HepG2 (cell line): ENCODE results near the gene SDK2. TPM values are rescaled to one million over a fixed set of nuclear protein-coding genes. Genes with fewer than 3 reads are reported as not detected.

Source experiments
- GPN1 ChIP-seq: sonication (generic); formaldehyde crosslinking; IDR thresholded peaks from 2 replicates; pipeline ENCODE4 v1.5.1; 2020; ENCODE audit warnings: missing genetic modification reagents, borderline replicate concordance
- HDAC1 ChIP-seq: sonication (generic); formaldehyde crosslinking; IDR thresholded peaks from 2 replicates; pipeline ENCODE4 v1.5.1; 2020; ENCODE audit warnings: mild to moderate bottlenecking, missing genetic modification reagents
- HMG20A ChIP-seq: IDR thresholded peaks from 2 replicates; pipeline ENCODE4 v1.6.1; 2016; ENCODE audit warnings: borderline replicate concordance
- HNF1B ChIP-seq: sonication (generic); formaldehyde crosslinking; IDR thresholded peaks from 2 replicates; pipeline ENCODE4 v1.5.1; 2020; ENCODE audit warnings: mild to moderate bottlenecking, moderate library complexity, missing genetic modification reagents
- JDP2 ChIP-seq: sonication (generic); formaldehyde crosslinking; IDR thresholded peaks from 2 replicates; pipeline ENCODE4 v1.8.1; 2022; ENCODE audit warnings: missing genetic modification reagents, borderline replicate concordance
- KAT2B ChIP-seq: fragments of 150-350 bp; IDR thresholded peaks from 2 replicates; pipeline ENCODE4 v1.6.1; 2014; ENCODE audit warnings: low read depth, low read length, borderline replicate concordance
- KLF15 ChIP-seq: sonication (generic); formaldehyde crosslinking; IDR thresholded peaks from 2 replicates; pipeline ENCODE4 v1.8.1; 2023; ENCODE audit warnings: borderline replicate concordance, mild to moderate bottlenecking, inconsistent platforms, missing genetic modification reagents, mixed read lengths
- TGIF2 ChIP-seq: IDR thresholded peaks from 2 replicates; pipeline ENCODE4 v1.6.1; 2016; ENCODE audit warnings: control low read depth, missing compliant biosample characterization
- UBTF ChIP-seq: sonication (generic); formaldehyde crosslinking; IDR thresholded peaks from 2 replicates; pipeline ENCODE4 v1.4.0; 2020; ENCODE audit warnings: mild to moderate bottlenecking, missing genetic modification reagents
- ZBTB10 ChIP-seq: sonication (generic); formaldehyde crosslinking; IDR thresholded peaks from 2 replicates; pipeline ENCODE4 v1.4.0; 2020; ENCODE audit warnings: missing genetic modification reagents, borderline replicate concordance
- ZNF451 ChIP-seq: sonication (generic); formaldehyde crosslinking; IDR thresholded peaks from 2 replicates; pipeline ENCODE4 v1.5.0; 2020; ENCODE audit warnings: mild to moderate bottlenecking, missing genetic modification reagents
- ZNF562 ChIP-seq: sonication (generic); formaldehyde crosslinking; IDR thresholded peaks from 2 replicates; pipeline ENCODE4 v1.8.0; 2022; ENCODE audit warnings: missing genetic modification reagents, borderline replicate concordance
- ZNF598 ChIP-seq: sonication (generic); formaldehyde crosslinking; IDR thresholded peaks from 2 replicates; pipeline ENCODE4 v1.5.1; 2020; ENCODE audit warnings: mild to moderate bottlenecking, missing genetic modification reagents, borderline replicate concordance
- polyA plus RNA-seq, 8 experiments: library from polyadenylated mRNA; depleted of rRNA in 3 of 8; stranded (reverse) in 7 of 8; unstranded in 1 of 8; fragments of >200 nt; fragmentation: Illumina TruSeq in 4 of 8; extraction: Trizol in 4 of 8; gene quantifications; 2 replicates each; pipeline versions ENCODE4 v1.2.1 to v1.2.3, GENCODE V29; 2011 to 2016; ENCODE audit warnings: low read depth in 4 of 8, missing spikeins in 1 of 8, mixed read lengths in 1 of 8; ENCODE audit not compliant: insufficient read depth in 1 of 8
- total RNA-seq, 5 experiments: library from RNA; depleted of rRNA; stranded (reverse); fragments of >200 nt; fragmentation: Illumina TruSeq; extraction: Trizol; gene quantifications; 2 replicates each; pipeline ENCODE4 v1.2.3, GENCODE V29; 2016; ENCODE audit warnings: low read depth in 1 of 5
- TF ChIP-seq, protein P1 (sequence below): sonication (generic); formaldehyde crosslinking; IDR thresholded peaks from 2 replicates; pipeline ENCODE4 v1.4.0; 2020; ENCODE audit warnings: missing genetic modification reagents
- TF ChIP-seq, protein P2 (sequence below): sonication (generic); formaldehyde crosslinking; conservative IDR thresholded peaks from 2 replicates; pipeline ENCODE4 v1.4.0; 2020; ENCODE audit warnings: missing genetic modification reagents
- TF ChIP-seq, protein P3 (sequence below): sonication (generic); formaldehyde crosslinking; IDR thresholded peaks from 2 replicates; pipeline ENCODE4 v1.4.0; 2020; ENCODE audit warnings: mild to moderate bottlenecking, missing genetic modification reagents

SDK2 gene
- total and polyA plus RNA-seq, 2 of the 13 experiments (the other 11 are each of a cell fraction or from before 2014, with no cell fraction given): not detected

- TF ChIP-seq HNF1B (CRISPR knock-in tag) (0 out of 2 replicates have a peak, but pooled peaks have one; percentile 28), UBTF (CRISPR knock-in tag) (0 out of 2 replicates have a peak, but pooled peaks have one; percentile 31), KAT2B (no peak), HMG20A (peak; percentile 28; the same call in 1 of the 2 replicates), ZBTB10 (CRISPR knock-in tag) (no peak), HDAC1 (CRISPR knock-in tag) (0 out of 2 replicates have a peak, but pooled peaks have one; percentile 15), ZNF598 (CRISPR knock-in tag) (peak; percentile 9; the same call in 1 of the 2 replicates), ZNF562 (no peak), KLF15 (CRISPR knock-in tag) (no peak), GPN1 (CRISPR knock-in tag) (no peak), TGIF2 (CRISPR knock-in tag) (no peak), ZNF451 (CRISPR knock-in tag) (no peak), JDP2 (CRISPR knock-in tag) (no peak)
- TF ChIP-seq, protein P1, sequence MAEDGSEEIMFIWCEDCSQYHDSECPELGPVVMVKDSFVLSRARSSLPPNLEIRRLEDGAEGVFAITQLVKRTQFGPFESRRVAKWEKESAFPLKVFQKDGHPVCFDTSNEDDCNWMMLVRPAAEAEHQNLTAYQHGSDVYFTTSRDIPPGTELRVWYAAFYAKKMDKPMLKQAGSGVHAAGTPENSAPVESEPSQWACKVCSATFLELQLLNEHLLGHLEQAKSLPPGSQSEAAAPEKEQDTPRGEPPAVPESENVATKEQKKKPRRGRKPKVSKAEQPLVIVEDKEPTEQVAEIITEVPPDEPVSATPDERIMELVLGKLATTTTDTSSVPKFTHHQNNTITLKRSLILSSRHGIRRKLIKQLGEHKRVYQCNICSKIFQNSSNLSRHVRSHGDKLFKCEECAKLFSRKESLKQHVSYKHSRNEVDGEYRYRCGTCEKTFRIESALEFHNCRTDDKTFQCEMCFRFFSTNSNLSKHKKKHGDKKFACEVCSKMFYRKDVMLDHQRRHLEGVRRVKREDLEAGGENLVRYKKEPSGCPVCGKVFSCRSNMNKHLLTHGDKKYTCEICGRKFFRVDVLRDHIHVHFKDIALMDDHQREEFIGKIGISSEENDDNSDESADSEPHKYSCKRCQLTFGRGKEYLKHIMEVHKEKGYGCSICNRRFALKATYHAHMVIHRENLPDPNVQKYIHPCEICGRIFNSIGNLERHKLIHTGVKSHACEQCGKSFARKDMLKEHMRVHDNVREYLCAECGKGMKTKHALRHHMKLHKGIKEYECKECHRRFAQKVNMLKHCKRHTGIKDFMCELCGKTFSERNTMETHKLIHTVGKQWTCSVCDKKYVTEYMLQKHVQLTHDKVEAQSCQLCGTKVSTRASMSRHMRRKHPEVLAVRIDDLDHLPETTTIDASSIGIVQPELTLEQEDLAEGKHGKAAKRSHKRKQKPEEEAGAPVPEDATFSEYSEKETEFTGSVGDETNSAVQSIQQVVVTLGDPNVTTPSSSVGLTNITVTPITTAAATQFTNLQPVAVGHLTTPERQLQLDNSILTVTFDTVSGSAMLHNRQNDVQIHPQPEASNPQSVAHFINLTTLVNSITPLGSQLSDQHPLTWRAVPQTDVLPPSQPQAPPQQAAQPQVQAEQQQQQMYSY (CRISPR knock-in tag): no peak
- TF ChIP-seq, protein P2, sequence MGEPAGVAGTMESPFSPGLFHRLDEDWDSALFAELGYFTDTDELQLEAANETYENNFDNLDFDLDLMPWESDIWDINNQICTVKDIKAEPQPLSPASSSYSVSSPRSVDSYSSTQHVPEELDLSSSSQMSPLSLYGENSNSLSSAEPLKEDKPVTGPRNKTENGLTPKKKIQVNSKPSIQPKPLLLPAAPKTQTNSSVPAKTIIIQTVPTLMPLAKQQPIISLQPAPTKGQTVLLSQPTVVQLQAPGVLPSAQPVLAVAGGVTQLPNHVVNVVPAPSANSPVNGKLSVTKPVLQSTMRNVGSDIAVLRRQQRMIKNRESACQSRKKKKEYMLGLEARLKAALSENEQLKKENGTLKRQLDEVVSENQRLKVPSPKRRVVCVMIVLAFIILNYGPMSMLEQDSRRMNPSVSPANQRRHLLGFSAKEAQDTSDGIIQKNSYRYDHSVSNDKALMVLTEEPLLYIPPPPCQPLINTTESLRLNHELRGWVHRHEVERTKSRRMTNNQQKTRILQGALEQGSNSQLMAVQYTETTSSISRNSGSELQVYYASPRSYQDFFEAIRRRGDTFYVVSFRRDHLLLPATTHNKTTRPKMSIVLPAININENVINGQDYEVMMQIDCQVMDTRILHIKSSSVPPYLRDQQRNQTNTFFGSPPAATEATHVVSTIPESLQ (CRISPR knock-in tag): no peak
- TF ChIP-seq, protein P3, sequence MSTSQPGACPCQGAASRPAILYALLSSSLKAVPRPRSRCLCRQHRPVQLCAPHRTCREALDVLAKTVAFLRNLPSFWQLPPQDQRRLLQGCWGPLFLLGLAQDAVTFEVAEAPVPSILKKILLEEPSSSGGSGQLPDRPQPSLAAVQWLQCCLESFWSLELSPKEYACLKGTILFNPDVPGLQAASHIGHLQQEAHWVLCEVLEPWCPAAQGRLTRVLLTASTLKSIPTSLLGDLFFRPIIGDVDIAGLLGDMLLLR (CRISPR knock-in tag): no peak
Observed at GRCh38 chr17:73359987-73360410, 284.2 kb downstream of the SDK2 start (continued).
